Measurements from ENCODE around the gene ZDHHC17.

The ZDHHC17 gene

GRCh38 chr12:76799362-76799761 lies 35.4 kb downstream of the ZDHHC17 start:
- peaks cover 3% of the 10 kb centered on the region for H3K9me3 ChIP-seq (ENCODE audit: control insufficient read depth, low read length)
- no peak overlapping the region for H3K9ac ChIP-seq (ENCODE audit: low read length)
- H3K4me3 ChIP-seq (ENCODE audit: low read length) = no peak overlapping the region
- no peaks in the 10 kb centered on the region for H3K4me1 ChIP-seq (ENCODE audit: control insufficient read depth, insufficient read depth, low read length)
- no peaks in the 10 kb centered on the region for H3K36me3 ChIP-seq (ENCODE audit: control insufficient read depth, insufficient read depth, low read length)
- H3K27me3 ChIP-seq (ENCODE audit: control insufficient read depth, insufficient read depth, low read length) = no peaks in the 10 kb centered on the region

- Histone ChIP-seq H3K36me3 (ENCODE audit: control insufficient read depth, insufficient read depth, low read length) (peaks cover 3% of the 10 kb centered on the region), H3K4me3 (ENCODE audit: low read length) (no peak overlapping the region), H3K9me3 (ENCODE audit: control insufficient read depth, low read length) (peaks cover 3% of the 10 kb centered on the region), H3K4me1 (ENCODE audit: control insufficient read depth, insufficient read depth, low read length) (no peaks in the 10 kb centered on the region), H3K9ac (ENCODE audit: low read length) (no peak overlapping the region), H3K27me3 (ENCODE audit: control insufficient read depth, insufficient read depth, low read length) (no peaks in the 10 kb centered on the region)
Observed at GRCh38 chr12:76802060-76802459, 38.1 kb downstream of the ZDHHC17 start.

- peaks cover 3% of the 10 kb centered on the region for H3K9me3 ChIP-seq (ENCODE audit: control insufficient read depth, low read length)
- no peaks in the 10 kb centered on the region for H3K27me3 ChIP-seq (ENCODE audit: control insufficient read depth, insufficient read depth, low read length)
- peaks cover 3% of the 10 kb centered on the region for H3K36me3 ChIP-seq (ENCODE audit: control insufficient read depth, insufficient read depth, low read length)
- H3K4me3 ChIP-seq (ENCODE audit: low read length) = no peak overlapping the region
- no peaks in the 10 kb centered on the region for H3K4me1 ChIP-seq (ENCODE audit: control insufficient read depth, insufficient read depth, low read length)
- no peak overlapping the region for H3K9ac ChIP-seq (ENCODE audit: low read length)
Observed at GRCh38 chr12:76804435-76804976, 40.6 kb downstream of the ZDHHC17 start.

- H3K9ac ChIP-seq (ENCODE audit: low read length) = no peak overlapping the region
Observed at GRCh38 chr12:76810671-76811419, 46.9 kb downstream of the ZDHHC17 start.

GRCh38 chr12:76811976-76812375 lies 48.1 kb downstream of the ZDHHC17 start:
- Histone ChIP-seq H3K27me3 (ENCODE audit: control insufficient read depth, insufficient read depth, low read length) (no peaks in the 10 kb centered on the region), H3K4me3 (ENCODE audit: low read length) (no peak overlapping the region), H3K36me3 (ENCODE audit: control insufficient read depth, insufficient read depth, low read length) (no peaks in the 10 kb centered on the region), H3K9ac (ENCODE audit: low read length) (no peak overlapping the region), H3K9me3 (ENCODE audit: control insufficient read depth, low read length) (no peaks in the 10 kb centered on the region), H3K4me1 (ENCODE audit: control insufficient read depth, insufficient read depth, low read length) (no peaks in the 10 kb centered on the region)

More at GRCh38 chr12:76810671-76811419, 46.9 kb downstream of the ZDHHC17 start:
- Histone ChIP-seq H3K36me3 (ENCODE audit: control insufficient read depth, insufficient read depth, low read length) (peaks cover 3% of the 10 kb centered on the region), H3K4me3 (ENCODE audit: low read length) (no peak overlapping the region), H3K9me3 (ENCODE audit: control insufficient read depth, low read length) (no peaks in the 10 kb centered on the region), H3K27me3 (ENCODE audit: control insufficient read depth, insufficient read depth, low read length) (no peaks in the 10 kb centered on the region), H3K4me1 (ENCODE audit: control insufficient read depth, insufficient read depth, low read length) (no peaks in the 10 kb centered on the region)

- Histone ChIP-seq H3K9ac (ENCODE audit: low read length) (no peak overlapping the region), H3K4me1 (ENCODE audit: control insufficient read depth, insufficient read depth, low read length) (no peaks in the 10 kb centered on the region), H3K36me3 (ENCODE audit: control insufficient read depth, insufficient read depth, low read length) (no peaks in the 10 kb centered on the region), H3K9me3 (ENCODE audit: control insufficient read depth, low read length) (no peaks in the 10 kb centered on the region), H3K27me3 (ENCODE audit: control insufficient read depth, insufficient read depth, low read length) (no peaks in the 10 kb centered on the region), H3K4me3 (ENCODE audit: low read length) (no peak overlapping the region)
Observed at GRCh38 chr12:76813265-76813664, 49.4 kb downstream of the ZDHHC17 start.

- H3K36me3 ChIP-seq (ENCODE audit: control insufficient read depth, insufficient read depth, low read length) = no peaks in the 10 kb centered on the region
Observed at GRCh38 chr12:76813972-76814371, 50.1 kb downstream of the ZDHHC17 start.

GRCh38 chr12:76820888-76821482 lies 57.1 kb downstream of the ZDHHC17 start:
- H3K36me3 ChIP-seq (ENCODE audit: control insufficient read depth, insufficient read depth, low read length) = no peaks in the 10 kb centered on the region
- no peaks in the 10 kb centered on the region for H3K9me3 ChIP-seq (ENCODE audit: control insufficient read depth, low read length)
- H3K27me3 ChIP-seq (ENCODE audit: control insufficient read depth, insufficient read depth, low read length) = no peaks in the 10 kb centered on the region
- no peak overlapping the region for H3K4me3 ChIP-seq (ENCODE audit: low read length)
- H3K4me1 ChIP-seq (ENCODE audit: control insufficient read depth, insufficient read depth, low read length) = no peaks in the 10 kb centered on the region
- no peak overlapping the region for H3K9ac ChIP-seq (ENCODE audit: low read length)

More at GRCh38 chr12:76813972-76814371, 50.1 kb downstream of the ZDHHC17 start:
- no peak overlapping the region for H3K4me3 ChIP-seq (ENCODE audit: low read length)
- H3K9ac ChIP-seq (ENCODE audit: low read length) = no peak overlapping the region
- no peaks in the 10 kb centered on the region for H3K27me3 ChIP-seq (ENCODE audit: control insufficient read depth, insufficient read depth, low read length)
- no peaks in the 10 kb centered on the region for H3K4me1 ChIP-seq (ENCODE audit: control insufficient read depth, insufficient read depth, low read length)
- H3K9me3 ChIP-seq (ENCODE audit: control insufficient read depth, low read length) = no peaks in the 10 kb centered on the region

GRCh38 chr12:76830436-76830835 lies 66.5 kb downstream of the ZDHHC17 start:
- H3K4me1 ChIP-seq (ENCODE audit: control insufficient read depth, insufficient read depth, low read length) = no peaks in the 10 kb centered on the region
- H3K4me3 ChIP-seq (ENCODE audit: low read length) = no peak overlapping the region
- H3K27me3 ChIP-seq (ENCODE audit: control insufficient read depth, insufficient read depth, low read length) = no peaks in the 10 kb centered on the region
- H3K9ac ChIP-seq (ENCODE audit: low read length) = no peak overlapping the region
- H3K9me3 ChIP-seq (ENCODE audit: control insufficient read depth, low read length) = no peaks in the 10 kb centered on the region
- no peaks in the 10 kb centered on the region for H3K36me3 ChIP-seq (ENCODE audit: control insufficient read depth, insufficient read depth, low read length)

GRCh38 chr12:76836633-76837032 lies 72.7 kb downstream of the ZDHHC17 start:
- Histone ChIP-seq H3K4me3 (ENCODE audit: low read length) (no peak overlapping the region), H3K9me3 (ENCODE audit: control insufficient read depth, low read length) (no peaks in the 10 kb centered on the region), H3K4me1 (ENCODE audit: control insufficient read depth, insufficient read depth, low read length) (no peaks in the 10 kb centered on the region), H3K36me3 (ENCODE audit: control insufficient read depth, insufficient read depth, low read length) (no peaks in the 10 kb centered on the region), H3K9ac (ENCODE audit: low read length) (no peak overlapping the region), H3K27me3 (ENCODE audit: control insufficient read depth, insufficient read depth, low read length) (no peaks in the 10 kb centered on the region)

- Histone ChIP-seq H3K4me1 (ENCODE audit: control insufficient read depth, insufficient read depth, low read length) (no peaks in the 10 kb centered on the region), H3K27me3 (ENCODE audit: control insufficient read depth, insufficient read depth, low read length) (no peaks in the 10 kb centered on the region), H3K4me3 (ENCODE audit: low read length) (no peak overlapping the region), H3K36me3 (ENCODE audit: control insufficient read depth, insufficient read depth, low read length) (no peaks in the 10 kb centered on the region), H3K9ac (ENCODE audit: low read length) (no peak overlapping the region), H3K9me3 (ENCODE audit: control insufficient read depth, low read length) (no peaks in the 10 kb centered on the region)
Observed at GRCh38 chr12:76847260-76847659, 83.3 kb downstream of the ZDHHC17 start.

GRCh38 chr12:76848132-76848531 lies 84.2 kb downstream of the ZDHHC17 start:
- no peaks in the 10 kb centered on the region for H3K36me3 ChIP-seq (ENCODE audit: control insufficient read depth, insufficient read depth, low read length)
- no peak overlapping the region for H3K9ac ChIP-seq (ENCODE audit: low read length)
- H3K9me3 ChIP-seq (ENCODE audit: control insufficient read depth, low read length) = no peaks in the 10 kb centered on the region
- no peak overlapping the region for H3K4me3 ChIP-seq (ENCODE audit: low read length)
- no peaks in the 10 kb centered on the region for H3K4me1 ChIP-seq (ENCODE audit: control insufficient read depth, insufficient read depth, low read length)
- H3K27me3 ChIP-seq (ENCODE audit: control insufficient read depth, insufficient read depth, low read length) = no peaks in the 10 kb centered on the region

Data from mucosa of stomach (tissue), 1 donor.